LHCN-M2 (cell line): ENCODE measurements around the gene MAPK1IP1L. TPM values are rescaled to one million over a fixed set of nuclear protein-coding genes. Genes with fewer than 3 reads are reported as not detected.

Experiments used
- total RNA-seq: library from RNA; depleted of rRNA; stranded (reverse); fragments of >200 nt; gene quantifications from 2 replicates; pipeline ENCODE4 v1.2.3, GENCODE V29; 2014; rRNA removed

MAPK1IP1L gene
- total RNA-seq, 1 experiment from 2014 or later, result 196 TPM

Other genes with a start within 250 kb of the MAPK1IP1L start
- 0.51 and 0.80 TPM in 2 replicates for gene GCH1, start 148.8 kb upstream of the MAPK1IP1L start, total RNA-seq
- 25.5 and 26.4 TPM in 2 replicates for gene WDHD1, start 24.5 kb upstream of the MAPK1IP1L start, total RNA-seq
- gene SOCS4, start 24.4 kb upstream of the MAPK1IP1L start, total RNA-seq, result 21.7 and 33.9 TPM in 2 replicates
- gene LGALS3, start 77.6 kb downstream of the MAPK1IP1L start, total RNA-seq, result 247 and 288 TPM in 2 replicates
- 91.2 and 97.3 TPM in 2 replicates for gene DLGAP5, start 139.9 kb downstream of the MAPK1IP1L start, total RNA-seq
- gene FBXO34, start 219.8 kb downstream of the MAPK1IP1L start, total RNA-seq, result 13.7 and 14.0 TPM in 2 replicates